Activated CD8-positive, alpha-beta T cell treated with anti-CD3 and anti-CD28 coated beads for 36 hours (primary cell): ENCODE data around the gene ANP32A. TPM values are rescaled to one million over a fixed set of nuclear protein-coding genes. Genes with fewer than 3 reads are reported as not detected.

Source experiments
- ATAC-seq: fragments of 200-7000 bp; cut with Tn5 transposase; one replicate; pipeline ENCODE4 v1.10.0; 2021; ENCODE audit warnings: mild to moderate bottlenecking, moderate library complexity
- CTCF ChIA-PET: fragments of 350-600 bp; sonication (Branson Sonifier 250); formaldehyde crosslinking; loops from one replicate; lab custom pipeline; 2021; ENCODE audit warnings: antibody characterized with exemption; lab: Charles Lee
- POLR2A ChIA-PET: fragments of 350-600 bp; sonication (Branson Sonifier 250); formaldehyde crosslinking; loops from one replicate; lab custom pipeline; 2021; ENCODE audit warnings: antibody characterized with exemption; lab: Charles Lee
- DNase-seq: peaks from one replicate; pipeline ENCODE4 v3.0.0-alpha.2; 2020
- H3K27ac Mint-ChIP-seq: one replicate; pipeline ENCODE4 v1.8.0; 2021; ENCODE audit warnings: mild to moderate bottlenecking, mixed read lengths
- H3K27me3 Mint-ChIP-seq: one replicate; pipeline ENCODE4 v1.8.0; 2021; ENCODE audit warnings: mixed read lengths
- H3K36me3 Mint-ChIP-seq: one replicate; pipeline ENCODE4 v1.8.0; 2021; ENCODE audit warnings: low read depth, mixed read lengths
- H3K4me1 Mint-ChIP-seq: one replicate; pipeline ENCODE4 v1.8.0; 2021; ENCODE audit warnings: low read depth, mixed read lengths
- H3K4me3 Mint-ChIP-seq: one replicate; pipeline ENCODE4 v1.8.0; 2021; ENCODE audit warnings: mild to moderate bottlenecking, moderate library complexity, mixed read lengths
- H3K9me3 Mint-ChIP-seq: one replicate; pipeline ENCODE4 v1.8.0; 2021; ENCODE audit warnings: mixed read lengths
- intact Hi-C: fragments of 100-400 bp; cut with micrococcal nuclease; formaldehyde crosslinking; loops from one replicate; pipeline ENCODE4 v1.10.0; 2022
- total RNA-seq, 2 experiments: library from RNA; stranded (reverse); gene quantifications; one replicate each; pipeline ENCODE4 v1.2.3, GENCODE V29; 2021
- TF ChIP-seq, protein P1 (sequence below): fragments of 200-600 bp; IDR thresholded peaks from one replicate; pipeline ENCODE4 v1.8.0; 2022; ENCODE audit warnings: antibody characterized with exemption, mild to moderate bottlenecking

The ANP32A gene
- total RNA-seq, 2 experiments from 2014 or later: 239 to 246 TPM

DNA sequence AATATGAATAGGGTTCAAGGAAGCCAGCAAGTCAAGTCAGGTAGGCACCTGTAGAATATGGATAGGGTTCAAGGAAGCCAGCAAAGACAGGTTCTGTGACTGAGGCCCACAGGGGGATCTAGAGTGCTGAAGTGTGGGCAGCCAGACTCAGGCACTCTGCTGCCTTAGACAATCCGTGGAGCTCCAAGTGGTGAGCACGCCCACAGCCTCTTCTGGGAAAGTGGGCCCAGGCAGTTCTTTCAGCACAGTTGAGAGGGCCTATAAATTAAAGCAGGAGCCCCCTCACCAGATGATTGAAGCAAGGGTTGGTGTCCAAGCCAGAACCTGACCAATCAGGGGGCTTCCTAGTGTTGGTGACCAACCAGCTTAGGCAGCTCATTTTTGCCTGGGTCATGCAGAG lies 51.0 kb downstream of the ANP32A start:
- DNase-seq (no peak), ATAC-seq (no peak)
- H3K36me3 Mint-ChIP-seq: no peaks in the 10 kb centered on the region
- H3K27me3 Mint-ChIP-seq: peaks cover 3% of the 10 kb centered on the region
- no peak overlapping the region for H3K4me3 Mint-ChIP-seq
- intact Hi-C loops: loop anchor here (5.0 kb wide), 1 partner anchor 113 kb away; no protein-coding TSS in a partner anchor
- peaks cover 5% of the 10 kb centered on the region for H3K9me3 Mint-ChIP-seq
- CTCF ChIA-PET: interaction anchor here (0.7 to 1.7 kb wide), 2 partner anchors 94 to 106 kb away, joined by 3 to 8 read pairs; no protein-coding TSS in a partner anchor
- POLR2A ChIA-PET: no interaction called here
- peaks cover 6% of the 10 kb centered on the region for H3K4me1 Mint-ChIP-seq
- no peak overlapping the region for H3K27ac Mint-ChIP-seq
- TF ChIP-seq, protein P1, sequence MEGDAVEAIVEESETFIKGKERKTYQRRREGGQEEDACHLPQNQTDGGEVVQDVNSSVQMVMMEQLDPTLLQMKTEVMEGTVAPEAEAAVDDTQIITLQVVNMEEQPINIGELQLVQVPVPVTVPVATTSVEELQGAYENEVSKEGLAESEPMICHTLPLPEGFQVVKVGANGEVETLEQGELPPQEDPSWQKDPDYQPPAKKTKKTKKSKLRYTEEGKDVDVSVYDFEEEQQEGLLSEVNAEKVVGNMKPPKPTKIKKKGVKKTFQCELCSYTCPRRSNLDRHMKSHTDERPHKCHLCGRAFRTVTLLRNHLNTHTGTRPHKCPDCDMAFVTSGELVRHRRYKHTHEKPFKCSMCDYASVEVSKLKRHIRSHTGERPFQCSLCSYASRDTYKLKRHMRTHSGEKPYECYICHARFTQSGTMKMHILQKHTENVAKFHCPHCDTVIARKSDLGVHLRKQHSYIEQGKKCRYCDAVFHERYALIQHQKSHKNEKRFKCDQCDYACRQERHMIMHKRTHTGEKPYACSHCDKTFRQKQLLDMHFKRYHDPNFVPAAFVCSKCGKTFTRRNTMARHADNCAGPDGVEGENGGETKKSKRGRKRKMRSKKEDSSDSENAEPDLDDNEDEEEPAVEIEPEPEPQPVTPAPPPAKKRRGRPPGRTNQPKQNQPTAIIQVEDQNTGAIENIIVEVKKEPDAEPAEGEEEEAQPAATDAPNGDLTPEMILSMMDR: no peak

GRCh38 chr15:68768321-68768720 lies 52.4 kb downstream of the ANP32A start:
- ChIA-PET CTCF (interaction anchor here (1.3 kb wide), 1 partner anchor 106 kb away, joined by 3 read pairs; no protein-coding TSS in a partner anchor), POLR2A (no interaction called here)
- Mint-ChIP-seq H3K27me3 (peaks cover 3% of the 10 kb centered on the region), H3K27ac (no peak overlapping the region), H3K36me3 (no peaks in the 10 kb centered on the region), H3K4me3 (no peak overlapping the region), H3K9me3 (no peaks in the 10 kb centered on the region), H3K4me1 (peaks cover 4% of the 10 kb centered on the region)
- TF ChIP-seq, protein P1: no peak
- DNase-seq (no peak), ATAC-seq (no peak)
- intact Hi-C loops: no loop called here

GRCh38 chr15:68767833-68768232 lies 52.9 kb downstream of the ANP32A start:
- POLR2A ChIA-PET: no interaction called here

GRCh38 chr15:68765602-68766368 lies 54.9 kb downstream of the ANP32A start:
- ChIA-PET CTCF (interaction anchor here (1.1 kb wide), 1 partner anchor 103 kb away, joined by 3 read pairs; no protein-coding TSS in a partner anchor), POLR2A (no interaction called here)
- no peaks in the 10 kb centered on the region for H3K9me3 Mint-ChIP-seq
- ATAC-seq (no peak), DNase-seq (no peak)
- peaks cover 4% of the 10 kb centered on the region for H3K4me1 Mint-ChIP-seq
- H3K4me3 Mint-ChIP-seq: no peak overlapping the region
- TF ChIP-seq, protein P1: no peak
- no peak overlapping the region for H3K27ac Mint-ChIP-seq
- H3K36me3 Mint-ChIP-seq: no peaks in the 10 kb centered on the region
- intact Hi-C loops: no loop called here
- H3K27me3 Mint-ChIP-seq: peaks cover 4% of the 10 kb centered on the region

More at GRCh38 chr15:68767833-68768232, 52.9 kb downstream of the ANP32A start:
- no peak for ATAC-seq
- DNase-seq: no peak
- intact Hi-C loops: no loop called here
- no peaks in the 10 kb centered on the region for H3K36me3 Mint-ChIP-seq
- peaks cover 4% of the 10 kb centered on the region for H3K4me1 Mint-ChIP-seq
- peaks cover 3% of the 10 kb centered on the region for H3K27me3 Mint-ChIP-seq
- TF ChIP-seq, protein P1: no peak
- no peak overlapping the region for H3K4me3 Mint-ChIP-seq
- CTCF ChIA-PET: interaction anchor here (1.3 kb wide), 1 partner anchor 107 kb away, joined by 3 read pairs; no protein-coding TSS in a partner anchor
- no peaks in the 10 kb centered on the region for H3K9me3 Mint-ChIP-seq
- no peak overlapping the region for H3K27ac Mint-ChIP-seq

DNA sequence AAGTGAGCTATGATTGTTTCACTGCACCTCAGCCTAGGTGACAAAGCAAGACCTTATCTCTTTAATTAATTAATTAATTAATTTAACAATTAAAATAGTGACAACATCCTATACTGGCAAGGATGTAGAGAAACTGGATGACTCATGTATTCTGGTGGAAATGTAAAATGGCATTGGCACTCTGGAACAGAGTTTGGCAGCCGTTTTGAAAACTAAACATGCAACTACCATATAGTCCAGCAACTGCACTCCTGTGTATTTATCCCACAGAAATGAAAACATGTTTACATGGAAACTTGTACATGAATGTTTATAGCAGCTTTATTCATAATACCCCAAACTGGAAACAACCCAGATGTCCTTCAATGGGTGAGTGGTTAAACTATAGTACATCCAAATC lies 56.6 kb downstream of the ANP32A start:
- intact Hi-C loops: no loop called here
- CTCF ChIA-PET: interaction anchor here (2.1 kb wide), 1 partner anchor 20 kb away, joined by 5 read pairs; no protein-coding TSS in a partner anchor
- TF ChIP-seq, protein P1: no peak
- POLR2A ChIA-PET: no interaction called here
- DNase-seq: no peak
- no peak for ATAC-seq
- no peaks in the 10 kb centered on the region for H3K9me3 Mint-ChIP-seq
- no peaks in the 10 kb centered on the region for H3K36me3 Mint-ChIP-seq
- H3K27me3 Mint-ChIP-seq: peaks cover 3% of the 10 kb centered on the region
- peaks cover 4% of the 10 kb centered on the region for H3K4me1 Mint-ChIP-seq
- H3K4me3 Mint-ChIP-seq: no peak overlapping the region
- no peak overlapping the region for H3K27ac Mint-ChIP-seq
